KG1 (cell line): Measurements from ENCODE around the gene FAM222A.

Experiments
- DNase-seq: peaks from one replicate; lab custom pipeline; 2025; lab: John Stamatoyannopoulos, UW

FAM222A gene

DNA sequence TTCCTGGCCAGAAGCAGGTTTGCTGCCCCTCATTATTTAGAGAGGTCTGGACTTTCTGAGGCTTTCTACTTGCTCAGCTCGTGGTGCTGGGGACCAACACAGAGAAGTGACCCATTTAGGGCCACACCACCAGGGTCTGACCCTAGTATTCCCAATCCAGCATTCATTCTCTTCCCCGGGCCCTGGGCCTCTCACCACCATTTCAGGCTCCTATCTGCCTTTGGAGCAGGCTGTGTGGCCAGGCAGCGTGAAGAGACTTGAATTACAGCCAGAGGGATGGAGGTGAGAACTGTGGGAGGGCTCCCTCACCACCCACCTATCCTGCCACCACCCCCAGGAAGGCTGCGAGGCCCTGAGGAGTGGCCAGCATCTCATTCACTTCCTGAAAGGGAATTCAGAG is 24.6 kb downstream of the FAM222A start:
- no peak for DNase-seq

GRCh38 chr12:109738878-109739665 is 25.4 kb downstream of the FAM222A start:
- DNase-seq, result no peak

DNA sequence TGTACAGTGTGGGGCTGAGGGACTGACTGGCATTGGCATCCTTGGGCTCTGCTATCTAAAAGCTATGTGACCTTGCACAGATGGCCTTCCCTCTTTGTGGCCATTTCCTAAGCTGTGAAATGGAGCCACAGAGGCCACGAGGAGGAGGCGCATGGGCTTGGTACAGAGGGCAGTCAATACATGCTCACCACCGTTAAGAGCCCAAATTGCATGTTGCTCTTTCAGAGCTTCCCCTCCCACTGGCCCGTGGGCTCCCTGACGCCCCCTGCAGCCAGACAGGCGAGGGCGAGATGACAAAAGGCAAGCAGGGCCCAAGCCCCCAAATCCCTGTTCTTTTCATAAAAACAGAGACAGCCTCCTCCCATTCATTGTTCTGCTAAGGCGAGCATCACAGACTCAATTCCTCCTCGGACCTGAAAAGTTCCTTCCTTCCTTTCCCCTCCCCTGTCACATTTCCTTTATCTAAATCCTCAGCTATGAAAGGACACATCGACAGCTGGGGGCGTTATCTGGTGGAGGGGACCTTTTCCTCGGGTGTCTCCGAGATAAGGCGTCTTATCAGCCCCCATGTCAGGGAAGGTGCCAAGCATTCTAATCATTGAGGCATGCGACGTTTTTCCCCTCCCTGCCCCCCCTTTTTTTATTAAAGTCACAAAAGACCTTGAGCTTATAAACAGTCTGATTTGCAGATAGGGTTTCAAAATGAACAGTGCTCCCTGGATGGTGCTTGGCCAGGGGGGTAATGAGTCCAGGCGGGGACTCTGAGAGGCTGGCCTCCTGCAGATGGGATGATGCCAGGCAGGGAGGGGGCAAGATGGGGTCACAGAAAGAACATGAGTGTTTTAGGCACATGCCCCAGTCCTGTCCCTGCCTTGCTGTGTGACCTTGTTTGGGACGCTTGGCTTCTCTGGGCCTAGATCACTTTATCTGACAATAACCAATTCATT is 26.4 kb downstream of the FAM222A start:
- DNase-seq, result no peak

DNA sequence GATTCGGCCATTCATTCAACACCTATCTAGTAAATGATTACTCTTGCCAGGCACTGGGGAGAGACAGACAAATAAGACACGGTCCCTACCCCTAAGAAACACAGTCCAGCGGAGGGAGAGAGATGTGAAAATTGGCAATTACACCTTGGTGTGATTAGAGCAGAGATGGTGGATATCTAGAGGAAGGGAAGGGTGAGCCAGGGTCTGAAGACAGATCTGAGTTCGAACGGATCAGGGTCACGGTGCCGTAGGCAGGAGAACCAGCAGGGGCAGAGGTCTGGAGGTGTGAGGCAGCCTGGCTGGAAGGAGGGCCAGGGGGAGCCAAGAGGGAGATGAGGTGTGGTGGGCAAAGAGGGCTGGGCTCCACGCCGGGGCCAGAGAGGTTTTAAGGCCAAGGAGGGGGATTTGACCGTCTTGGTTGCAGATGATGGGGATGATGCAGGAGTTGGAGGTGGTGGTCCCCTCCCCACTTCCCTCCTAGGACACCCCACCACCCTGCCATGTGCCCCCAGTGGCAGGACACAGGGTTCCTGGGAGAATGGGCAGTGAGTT is 27.1 kb downstream of the FAM222A start:
- DNase-seq, result no peak

DNA sequence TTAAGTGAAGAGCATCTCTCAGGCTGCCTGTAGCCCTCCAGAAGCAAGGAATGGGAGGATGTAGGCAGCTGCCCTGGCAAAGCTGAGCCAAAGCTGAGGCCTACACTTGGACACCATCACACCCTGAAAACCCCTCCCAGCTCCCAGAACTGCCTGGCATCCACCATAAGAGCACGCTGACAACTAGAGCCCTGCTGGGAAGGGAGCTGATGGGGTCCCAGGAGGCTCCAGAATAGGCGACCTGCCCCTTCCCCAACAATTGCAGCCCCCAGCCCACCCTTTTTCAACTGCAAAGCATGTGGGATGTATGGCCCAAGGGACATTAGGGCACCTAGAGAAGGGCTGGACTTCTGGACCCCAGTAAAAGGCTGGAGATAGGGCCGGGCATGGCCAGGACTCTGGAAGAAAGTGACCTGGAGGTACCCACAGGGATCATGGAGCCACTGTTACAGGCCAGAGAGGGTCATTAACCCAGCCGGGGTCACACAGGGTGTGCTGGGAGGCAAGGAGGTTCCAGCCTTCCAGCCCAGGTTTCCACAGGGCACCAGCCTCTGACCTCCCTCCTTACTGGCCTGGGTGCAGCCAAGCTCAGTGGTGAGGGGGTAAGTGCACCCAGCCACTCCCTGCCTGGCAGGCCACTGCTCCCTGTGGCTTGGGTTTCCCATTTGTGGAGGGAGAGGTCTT is 27.8 kb downstream of the FAM222A start:
- no peak for DNase-seq

- DNase-seq, result no peak
Observed at GRCh38 chr12:109741970-109742703, 28.5 kb downstream of the FAM222A start.

DNA sequence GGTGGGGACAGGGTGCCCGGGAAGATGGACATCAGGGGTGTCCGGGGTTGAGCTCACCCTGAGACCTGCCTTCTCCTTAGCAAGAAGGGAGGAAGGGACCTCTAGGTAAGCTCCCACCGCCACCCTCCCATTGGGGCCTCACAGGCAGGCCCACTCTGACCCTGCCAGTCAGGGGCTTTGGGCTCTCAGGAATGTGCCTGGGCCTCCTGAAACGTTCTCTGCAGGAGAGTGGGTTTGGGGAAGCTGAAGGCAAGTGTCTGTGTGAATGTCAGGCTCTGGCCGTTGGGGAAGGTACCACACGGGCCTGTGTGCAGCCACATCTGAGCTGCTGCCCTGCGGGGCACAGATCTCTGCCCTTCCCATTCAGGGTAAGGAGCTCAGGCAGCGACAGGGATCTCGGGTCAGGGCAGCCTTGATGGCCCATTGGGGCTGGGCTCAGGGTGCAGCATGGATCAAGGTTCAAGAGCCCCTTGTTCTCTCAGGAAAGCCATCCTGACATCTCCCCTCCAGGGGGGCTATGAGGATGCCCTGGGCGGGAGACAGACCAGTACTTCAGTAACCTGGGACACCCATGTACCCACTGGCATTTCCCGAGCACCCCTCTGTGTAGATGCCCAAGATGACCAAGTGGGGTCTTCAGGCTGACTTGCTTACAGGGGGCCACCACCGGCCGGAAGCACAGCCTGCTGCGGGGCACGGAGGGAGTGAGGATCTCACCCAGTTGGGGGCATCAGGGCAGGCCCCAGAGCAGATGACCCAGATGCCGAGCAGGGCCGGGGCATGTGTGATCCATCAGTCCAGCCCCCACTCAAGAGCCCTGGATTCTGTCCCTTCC is 29.7 kb downstream of the FAM222A start:
- DNase-seq, result no peak

GRCh38 chr12:109744026-109744425 is 30.4 kb downstream of the FAM222A start:
- no peak for DNase-seq

DNA sequence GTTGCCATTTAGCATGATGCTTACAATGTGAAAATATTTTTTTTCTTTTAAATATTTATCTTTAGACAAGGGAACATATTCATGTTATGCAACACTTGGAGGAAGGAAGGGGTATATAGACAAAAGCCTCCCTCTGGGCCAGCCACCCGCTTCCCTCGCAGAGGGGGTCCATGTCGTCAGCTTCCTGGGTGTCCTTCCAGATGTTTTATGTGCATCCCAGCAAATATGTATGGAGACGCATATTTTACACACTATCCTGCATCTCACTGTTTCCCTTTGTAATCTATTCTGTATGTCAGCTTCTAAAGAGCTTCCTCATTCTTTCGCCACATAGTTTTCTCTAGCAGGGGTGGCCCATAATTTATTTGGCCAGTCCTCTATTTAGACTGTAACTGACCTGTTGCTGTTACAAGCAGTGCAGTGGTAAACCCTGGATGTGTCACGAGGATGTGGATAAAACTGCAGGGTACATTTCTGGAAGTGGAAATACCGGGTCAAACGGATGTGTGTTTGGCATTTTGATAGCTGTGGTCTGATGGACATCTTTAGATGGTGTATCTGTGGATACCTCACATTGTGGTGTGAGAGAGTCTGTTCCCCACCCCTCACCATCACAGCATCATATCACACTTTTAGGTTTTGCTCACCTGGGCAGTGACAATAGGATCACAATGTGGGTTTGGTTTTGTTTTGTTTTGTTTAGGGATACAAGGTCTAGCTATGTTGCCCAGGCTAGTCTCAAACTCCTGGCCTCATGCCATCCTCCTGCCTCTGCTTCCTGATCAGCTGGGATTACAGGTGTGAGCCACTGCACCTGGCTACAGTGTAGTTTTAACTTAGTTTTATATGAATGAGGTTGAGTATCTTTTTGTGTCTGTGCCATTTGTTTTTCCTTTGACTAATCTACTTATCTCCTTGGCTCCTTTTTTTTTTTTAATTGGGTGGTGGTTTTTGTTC is 31.6 kb downstream of the FAM222A start:
- peak; percentile 14 for DNase-seq

DNA sequence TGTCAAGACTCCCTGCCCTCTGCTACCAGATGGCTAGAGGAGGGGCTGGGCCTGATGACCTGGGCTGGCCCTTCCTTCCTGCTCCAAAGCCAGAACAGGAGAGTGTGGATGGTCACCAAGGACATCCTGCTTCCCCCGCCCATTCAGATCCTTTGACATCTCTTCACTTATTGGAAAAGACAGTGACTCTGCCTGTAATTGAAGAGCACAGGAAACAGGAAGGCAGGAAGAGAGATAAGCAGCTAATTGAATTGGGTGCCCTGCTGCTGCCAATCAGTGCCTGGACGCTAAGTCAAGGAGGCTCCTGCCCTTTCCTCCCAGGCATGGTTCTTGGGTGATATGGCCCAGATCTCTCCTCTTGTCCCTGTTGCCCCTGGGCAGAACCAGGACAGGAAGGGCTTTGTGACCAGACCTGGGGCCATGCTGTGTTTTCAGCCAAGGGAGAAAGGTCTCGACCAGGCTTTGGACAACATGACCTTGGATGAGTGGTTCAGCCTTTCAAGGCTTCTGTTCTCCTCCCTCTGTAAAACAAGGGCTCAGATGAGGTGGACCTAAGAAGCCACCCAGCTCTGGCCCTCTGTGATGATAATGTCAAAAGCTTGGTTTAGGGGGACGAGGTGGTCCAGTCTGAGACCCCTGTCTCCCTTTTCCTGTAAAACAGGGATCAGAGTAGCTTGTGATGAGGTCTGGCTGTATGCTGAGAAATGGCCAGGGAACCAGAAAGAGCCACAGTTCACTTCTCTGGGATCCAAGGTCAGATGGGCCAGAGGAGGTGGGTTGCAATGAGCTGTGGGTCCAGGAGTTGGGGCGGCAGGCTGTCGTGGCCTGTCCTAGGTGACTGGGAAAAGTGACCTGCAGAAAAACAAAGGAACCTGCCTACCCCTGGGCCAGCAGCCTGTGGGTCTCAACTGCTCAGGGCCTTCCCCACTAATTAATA is 38.8 kb downstream of the FAM222A start:
- no peak for DNase-seq

GRCh38 chr12:109753054-109753401 is 39.4 kb downstream of the FAM222A start:
- DNase-seq, result no peak

DNA sequence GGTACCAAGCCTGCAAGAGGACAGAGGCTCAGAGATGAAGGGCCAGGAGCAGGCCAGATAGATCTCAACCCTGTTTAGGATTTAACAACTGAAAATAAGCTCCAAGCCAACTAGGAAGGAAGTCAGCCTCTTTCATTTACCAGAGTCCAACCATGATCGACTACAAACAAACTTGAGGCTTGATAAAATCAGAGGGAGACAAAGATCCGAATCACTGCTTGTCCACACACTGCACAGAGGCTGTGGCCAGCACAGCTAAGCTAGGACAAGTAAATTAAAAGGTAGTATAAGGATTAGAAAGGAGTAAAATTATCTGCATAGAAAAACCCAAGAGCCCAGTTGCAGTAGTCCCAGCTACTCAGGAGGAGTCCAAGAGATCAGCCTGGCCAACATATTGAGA is 40.3 kb downstream of the FAM222A start:
- no peak for DNase-seq

DNA sequence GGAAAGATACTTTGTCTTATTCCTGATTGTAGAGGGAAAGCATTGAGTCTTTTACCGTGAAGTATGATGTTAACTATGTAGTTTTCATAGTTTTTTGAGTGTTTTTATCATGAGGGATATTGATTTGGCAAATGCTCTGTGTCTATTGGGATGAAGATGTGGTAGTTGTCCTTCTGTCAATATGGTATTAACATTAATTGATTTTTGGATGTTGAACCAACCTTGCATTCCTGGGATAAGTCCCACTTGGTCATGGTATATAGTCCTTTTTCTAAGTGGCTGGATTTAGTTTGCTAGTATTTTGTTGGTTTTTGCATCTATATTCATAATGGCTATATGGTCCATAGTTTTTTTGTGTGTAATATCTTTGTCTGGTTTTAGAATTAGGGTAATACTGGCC is 42.8 kb downstream of the FAM222A start:
- DNase-seq, result no peak

DNA sequence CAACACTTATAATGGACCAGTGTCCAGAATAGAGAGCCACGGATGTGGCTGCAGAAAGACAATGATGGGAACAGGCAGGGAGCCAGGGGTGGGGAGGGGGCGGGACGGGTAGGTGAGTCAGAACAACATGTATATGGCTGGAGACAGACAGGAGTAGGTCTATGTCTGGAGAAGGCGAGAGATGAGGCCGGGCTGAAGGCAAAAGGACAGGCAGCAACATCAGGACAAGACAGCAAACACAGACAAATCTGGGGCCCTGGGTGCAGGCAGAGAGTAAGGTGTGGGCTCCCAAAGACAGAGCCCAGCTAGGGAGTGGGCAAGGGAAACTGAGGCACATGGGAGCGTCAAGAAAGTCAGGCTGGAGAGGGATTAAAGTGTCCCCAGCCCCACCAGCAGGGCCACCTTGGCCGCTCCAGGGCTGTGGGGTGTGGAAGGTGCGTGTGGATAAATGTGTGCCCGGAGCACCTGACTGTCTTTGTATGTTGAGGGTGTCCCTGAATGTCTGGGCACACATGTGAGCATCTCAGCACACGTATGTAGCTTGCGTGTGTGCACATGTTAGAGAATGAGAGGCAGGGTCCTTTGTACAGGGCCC is 44.1 kb downstream of the FAM222A start:
- DNase-seq, result no peak

- DNase-seq, result no peak
Observed at GRCh38 chr12:109758426-109759420, 45.1 kb downstream of the FAM222A start.

- DNase-seq, result no peak
Observed at GRCh38 chr12:109759595-109759994, 46.0 kb downstream of the FAM222A start.
